Calu3 (cell line): ENCODE results near the gene PAX7. TPM values are rescaled to one million over a fixed set of nuclear protein-coding genes. Genes with fewer than 3 reads are reported as not detected.

Experiments used
- BruUV-seq: library from RNA; stranded (reverse); fragments of 400-500 nt; replicated peaks from 2 replicates; lab custom pipeline; 2021; lab: Mats Ljungman, UMichigan
- CTCF ChIA-PET: fragments of 300-600 bp; sonication (Branson Sonifier 250); formaldehyde crosslinking; loops from one replicate; lab custom pipeline; 2022; ENCODE audit warnings: antibody characterized with exemption; lab: Charles Lee
- DNase-seq: peaks from one replicate; pipeline ENCODE4 v3.0.0; 2022
- H3K27ac Mint-ChIP-seq: one replicate; pipeline ENCODE4 v1.8.0; 2022; ENCODE audit warnings: mixed read lengths; ENCODE audit not compliant: unreplicated experiment
- H3K27me3 Mint-ChIP-seq: one replicate; pipeline ENCODE4 v1.8.0; 2022; ENCODE audit warnings: mixed read lengths; ENCODE audit not compliant: unreplicated experiment
- H3K36me3 Mint-ChIP-seq: one replicate; pipeline ENCODE4 v1.8.0; 2022; ENCODE audit warnings: mild to moderate bottlenecking, moderate library complexity, mixed read lengths; ENCODE audit not compliant: insufficient read depth, unreplicated experiment
- H3K4me1 Mint-ChIP-seq: one replicate; pipeline ENCODE4 v1.8.0; 2022; ENCODE audit warnings: mild to moderate bottlenecking, low read depth, mixed read lengths; ENCODE audit not compliant: unreplicated experiment
- H3K4me3 Mint-ChIP-seq: one replicate; pipeline ENCODE4 v1.8.0; 2022; ENCODE audit warnings: mild to moderate bottlenecking, low read depth, moderate library complexity, mixed read lengths; ENCODE audit not compliant: unreplicated experiment
- H3K9me3 Mint-ChIP-seq: one replicate; pipeline ENCODE4 v1.8.0; 2022; ENCODE audit warnings: low read depth, mixed read lengths; ENCODE audit not compliant: unreplicated experiment
- intact Hi-C: fragments of 100-400 bp; cut with micrococcal nuclease; formaldehyde crosslinking; loops from one replicate; pipeline ENCODE4 v1.10.0; 2022; ENCODE audit not compliant: unreplicated experiment
- total RNA-seq: library from RNA; stranded (reverse); gene quantifications from 2 replicates; pipeline ENCODE4 v1.2.3, GENCODE V29; 2022
- TF ChIP-seq, protein P1 (sequence below): fragments of 200-600 bp; IDR thresholded peaks from one replicate; pipeline ENCODE4 v1.8.0; 2022; ENCODE audit warnings: antibody characterized with exemption; ENCODE audit not compliant: unreplicated experiment

PAX7 gene
- total RNA-seq, 1 experiment from 2014 or later = not detected

DNA sequence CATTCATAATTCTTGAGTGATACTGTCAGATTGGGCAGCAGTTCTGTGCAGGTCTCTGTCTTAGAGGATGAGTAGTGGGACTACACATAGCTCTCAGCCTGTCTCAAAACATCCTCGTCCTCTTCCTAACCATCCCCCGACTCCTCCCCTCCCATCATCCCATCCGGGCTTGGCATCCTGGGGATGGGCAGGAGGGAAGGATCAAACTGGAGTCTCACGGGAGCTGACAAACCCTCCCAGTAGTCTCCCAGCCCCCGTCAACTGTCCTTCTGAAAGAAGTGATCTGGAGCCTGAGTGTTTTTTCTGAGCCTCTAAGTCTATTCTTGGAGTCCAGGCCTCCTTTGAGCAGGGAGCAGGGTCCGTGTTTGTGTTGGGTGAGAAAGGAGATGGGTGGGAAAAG lies 102.0 kb downstream of the PAX7 start:
- Mint-ChIP-seq H3K27ac (no peak overlapping the region), H3K27me3 (peaks cover 90% of the 10 kb centered on the region), H3K4me1 (no peaks in the 10 kb centered on the region), H3K9me3 (no peaks in the 10 kb centered on the region), H3K4me3 (no peak overlapping the region), H3K36me3 (no peaks in the 10 kb centered on the region)
- BruUV-seq = no TSS peak
- CTCF ChIA-PET = no interaction called here
- intact Hi-C loops = no loop called here
- no peak for DNase-seq
- TF ChIP-seq, protein P1, sequence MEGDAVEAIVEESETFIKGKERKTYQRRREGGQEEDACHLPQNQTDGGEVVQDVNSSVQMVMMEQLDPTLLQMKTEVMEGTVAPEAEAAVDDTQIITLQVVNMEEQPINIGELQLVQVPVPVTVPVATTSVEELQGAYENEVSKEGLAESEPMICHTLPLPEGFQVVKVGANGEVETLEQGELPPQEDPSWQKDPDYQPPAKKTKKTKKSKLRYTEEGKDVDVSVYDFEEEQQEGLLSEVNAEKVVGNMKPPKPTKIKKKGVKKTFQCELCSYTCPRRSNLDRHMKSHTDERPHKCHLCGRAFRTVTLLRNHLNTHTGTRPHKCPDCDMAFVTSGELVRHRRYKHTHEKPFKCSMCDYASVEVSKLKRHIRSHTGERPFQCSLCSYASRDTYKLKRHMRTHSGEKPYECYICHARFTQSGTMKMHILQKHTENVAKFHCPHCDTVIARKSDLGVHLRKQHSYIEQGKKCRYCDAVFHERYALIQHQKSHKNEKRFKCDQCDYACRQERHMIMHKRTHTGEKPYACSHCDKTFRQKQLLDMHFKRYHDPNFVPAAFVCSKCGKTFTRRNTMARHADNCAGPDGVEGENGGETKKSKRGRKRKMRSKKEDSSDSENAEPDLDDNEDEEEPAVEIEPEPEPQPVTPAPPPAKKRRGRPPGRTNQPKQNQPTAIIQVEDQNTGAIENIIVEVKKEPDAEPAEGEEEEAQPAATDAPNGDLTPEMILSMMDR = no peak

DNA sequence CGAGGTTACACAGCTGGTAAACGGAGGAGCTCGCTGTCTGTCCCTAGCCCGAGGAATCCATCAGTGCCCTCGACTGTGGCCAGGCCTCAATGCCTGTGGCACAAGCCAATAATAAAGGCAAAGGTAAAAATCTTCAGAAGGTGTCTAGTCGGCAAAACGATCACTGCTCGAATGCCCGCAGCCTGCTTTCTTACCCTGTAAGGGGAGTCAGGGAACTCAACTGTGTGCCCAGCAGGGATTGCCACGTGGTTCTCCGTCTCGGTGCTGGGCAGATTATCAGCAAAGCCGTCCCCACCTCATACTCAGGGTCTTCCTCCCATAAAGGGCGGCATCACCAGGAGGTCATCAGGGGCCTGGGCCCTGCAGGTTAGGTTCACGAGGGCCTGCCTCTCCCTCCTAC lies 103.4 kb downstream of the PAX7 start:
- Mint-ChIP-seq H3K4me1 (no peaks in the 10 kb centered on the region), H3K9me3 (no peaks in the 10 kb centered on the region), H3K36me3 (no peaks in the 10 kb centered on the region), H3K4me3 (no peak overlapping the region), H3K27ac (no peak overlapping the region), H3K27me3 (peaks cover 90% of the 10 kb centered on the region)
- no peak for DNase-seq
- TF ChIP-seq, protein P1 = no peak
- intact Hi-C loops = no loop called here
- CTCF ChIA-PET = no interaction called here
- BruUV-seq = no TSS peak

DNA sequence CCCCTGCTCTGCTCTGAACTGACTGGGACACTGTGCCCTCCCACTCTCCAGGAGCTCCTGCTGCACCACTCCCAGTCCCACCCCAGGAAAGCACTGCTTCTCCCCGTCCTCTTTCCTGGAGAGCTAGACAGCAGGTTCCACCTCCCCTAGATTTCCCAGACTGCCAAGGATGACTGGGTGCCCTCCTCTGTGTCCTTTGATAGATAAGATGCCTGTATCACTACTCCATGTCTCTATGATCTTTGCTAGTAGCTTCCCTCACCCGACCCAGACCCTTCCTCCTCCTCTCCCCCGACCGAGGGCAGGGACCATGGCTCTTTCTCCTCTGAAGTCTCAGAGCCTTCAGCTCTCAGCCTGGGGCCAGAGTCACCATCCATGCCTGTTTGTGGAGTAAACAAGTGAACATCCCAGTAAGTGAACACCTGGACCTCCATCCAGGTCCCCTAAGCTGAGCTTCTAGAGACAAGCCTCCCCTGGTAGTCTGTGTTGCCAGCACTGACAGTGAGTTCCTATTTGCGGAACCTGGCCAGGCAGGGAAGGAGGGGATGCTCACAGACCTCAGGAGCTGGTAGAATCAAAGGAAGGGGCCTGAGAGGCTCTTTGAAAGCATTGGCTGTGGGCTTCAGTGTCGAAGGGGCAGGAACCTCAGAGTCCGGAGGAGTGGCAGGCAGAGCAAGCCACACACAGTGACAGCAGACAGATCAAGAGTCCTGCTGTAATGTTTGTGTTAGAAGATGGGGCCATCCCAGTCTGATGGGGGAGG lies 104.0 kb downstream of the PAX7 start:
- H3K27ac Mint-ChIP-seq = no peak overlapping the region
- TF ChIP-seq, protein P1 = no peak
- H3K27me3 Mint-ChIP-seq = peaks cover 90% of the 10 kb centered on the region
- no peaks in the 10 kb centered on the region for H3K9me3 Mint-ChIP-seq
- intact Hi-C loops = no loop called here
- no peak for DNase-seq
- H3K36me3 Mint-ChIP-seq = no peaks in the 10 kb centered on the region
- CTCF ChIA-PET = no interaction called here
- no TSS peak for BruUV-seq
- no peak overlapping the region for H3K4me3 Mint-ChIP-seq
- no peaks in the 10 kb centered on the region for H3K4me1 Mint-ChIP-seq

DNA sequence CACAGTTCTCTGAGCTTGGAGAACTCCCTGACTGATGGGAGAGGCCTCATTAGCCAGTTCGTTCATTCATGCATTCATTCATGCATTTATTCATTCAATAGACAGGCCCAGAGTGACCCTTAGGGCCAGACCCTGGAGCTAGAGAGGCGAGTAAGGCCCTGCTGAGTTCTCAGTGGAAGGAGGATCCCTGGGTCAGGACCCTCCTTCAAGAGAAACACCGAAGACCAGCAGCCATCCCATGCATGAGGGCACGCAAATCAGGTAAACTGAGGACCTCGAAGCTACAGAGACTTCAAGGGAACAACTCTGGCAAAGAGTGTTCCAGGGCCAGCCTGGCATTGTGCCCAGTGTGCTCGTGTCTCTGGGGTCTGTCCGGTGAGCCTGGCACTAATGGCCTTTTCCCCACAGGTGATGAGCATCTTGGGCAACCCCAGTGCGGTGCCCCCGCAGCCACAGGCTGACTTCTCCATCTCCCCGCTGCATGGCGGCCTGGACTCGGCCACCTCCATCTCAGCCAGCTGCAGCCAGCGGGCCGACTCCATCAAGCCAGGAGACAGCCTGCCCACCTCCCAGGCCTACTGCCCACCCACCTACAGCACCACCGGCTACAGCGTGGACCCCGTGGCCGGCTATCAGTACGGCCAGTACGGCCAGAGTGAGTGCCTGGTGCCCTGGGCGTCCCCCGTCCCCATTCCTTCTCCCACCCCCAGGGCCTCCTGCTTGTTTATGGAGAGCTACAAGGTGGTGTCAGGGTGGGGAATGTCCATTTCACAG lies 104.8 kb downstream of the PAX7 start:
- no peak overlapping the region for H3K27ac Mint-ChIP-seq
- TF ChIP-seq, protein P1 = no peak
- no peaks in the 10 kb centered on the region for H3K4me1 Mint-ChIP-seq
- intact Hi-C loops = no loop called here
- no peak overlapping the region for H3K4me3 Mint-ChIP-seq
- no peaks in the 10 kb centered on the region for H3K9me3 Mint-ChIP-seq
- no peaks in the 10 kb centered on the region for H3K36me3 Mint-ChIP-seq
- CTCF ChIA-PET = no interaction called here
- peaks cover 90% of the 10 kb centered on the region for H3K27me3 Mint-ChIP-seq
- DNase-seq = no peak
- no TSS peak for BruUV-seq
